ENCODE measurements around the gene DNAJC15. TPM values are rescaled to one million over a fixed set of nuclear protein-coding genes. Genes with fewer than 3 reads are reported as not detected.

DNAJC15 gene
- total RNA-seq, 2 donors from 2014 or later: 29.7 to 46.9 TPM

GRCh38 chr13:43133792-43134191, 110.4 kb downstream of the DNAJC15 start:
- Mint-ChIP-seq H3K36me3 (ENCODE audit: low read depth) (no peaks in the 10 kb centered on the region), H3K9me3 (no peaks in the 10 kb centered on the region), H3K27ac (no peak overlapping the region), H3K4me1 (peaks cover 26% of the 10 kb centered on the region), H3K27me3 (ENCODE audit: insufficient read depth) (no peaks in the 10 kb centered on the region), H3K4me3 (no peak overlapping the region)
- Histone ChIP-seq H3K27ac (ENCODE audit: low read depth, low read length) (no peak overlapping the region), H3K27me3 (ENCODE audit: control insufficient read depth, insufficient read depth, low read length, poor library complexity, severe bottlenecking) (no peaks in the 10 kb centered on the region), H3K9ac (ENCODE audit: extremely low read depth, low read length, poor library complexity, severe bottlenecking) (no peak overlapping the region), H3K4me3 (ENCODE audit: low read length) (no peak overlapping the region), H3K36me3 (ENCODE audit: control insufficient read depth, insufficient read depth, low read length) (no peaks in the 10 kb centered on the region), H3K9me3 (ENCODE audit: control insufficient read depth, low read length) (no peaks in the 10 kb centered on the region), H3K4me1 (ENCODE audit: control insufficient read depth, insufficient read depth, low read length) (no peaks in the 10 kb centered on the region)
- peak; percentile 66 for DNase-seq
- WGBS, 2 experiments (ENCODE audit: insufficient coverage in 1 of 2, insufficient read length in 1 of 2): 81 to 94% methylated on average over 3 to 4 of the region's 4 CpGs
- TF ChIP-seq, protein P1, sequence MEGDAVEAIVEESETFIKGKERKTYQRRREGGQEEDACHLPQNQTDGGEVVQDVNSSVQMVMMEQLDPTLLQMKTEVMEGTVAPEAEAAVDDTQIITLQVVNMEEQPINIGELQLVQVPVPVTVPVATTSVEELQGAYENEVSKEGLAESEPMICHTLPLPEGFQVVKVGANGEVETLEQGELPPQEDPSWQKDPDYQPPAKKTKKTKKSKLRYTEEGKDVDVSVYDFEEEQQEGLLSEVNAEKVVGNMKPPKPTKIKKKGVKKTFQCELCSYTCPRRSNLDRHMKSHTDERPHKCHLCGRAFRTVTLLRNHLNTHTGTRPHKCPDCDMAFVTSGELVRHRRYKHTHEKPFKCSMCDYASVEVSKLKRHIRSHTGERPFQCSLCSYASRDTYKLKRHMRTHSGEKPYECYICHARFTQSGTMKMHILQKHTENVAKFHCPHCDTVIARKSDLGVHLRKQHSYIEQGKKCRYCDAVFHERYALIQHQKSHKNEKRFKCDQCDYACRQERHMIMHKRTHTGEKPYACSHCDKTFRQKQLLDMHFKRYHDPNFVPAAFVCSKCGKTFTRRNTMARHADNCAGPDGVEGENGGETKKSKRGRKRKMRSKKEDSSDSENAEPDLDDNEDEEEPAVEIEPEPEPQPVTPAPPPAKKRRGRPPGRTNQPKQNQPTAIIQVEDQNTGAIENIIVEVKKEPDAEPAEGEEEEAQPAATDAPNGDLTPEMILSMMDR (conservative IDR thresholded peaks at IDR 0.05): no peak

DNA sequence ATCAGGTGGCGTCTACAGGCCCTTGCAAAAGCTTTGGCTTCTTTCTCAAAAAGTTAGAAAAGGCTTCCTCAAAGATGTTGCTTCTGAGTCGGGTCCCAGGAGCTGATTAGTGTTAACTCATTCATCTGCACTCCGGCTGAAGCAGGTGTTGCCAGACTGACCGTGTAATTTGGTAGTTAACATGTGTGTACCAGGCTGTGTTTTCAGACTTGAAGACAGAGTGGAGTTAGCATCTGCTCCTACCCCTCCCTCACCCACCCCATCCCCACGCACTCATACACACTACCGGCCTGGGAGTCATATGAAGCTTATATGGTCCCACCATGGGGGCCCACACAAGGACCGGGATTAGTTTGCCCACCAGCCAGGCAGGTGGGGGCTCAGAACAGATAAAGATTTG, 111.5 kb downstream of the DNAJC15 start:
- H3K27ac Mint-ChIP-seq: no peak overlapping the region
- Histone ChIP-seq H3K4me3 (ENCODE audit: low read length) (no peak overlapping the region), H3K4me1 (ENCODE audit: control insufficient read depth, insufficient read depth, low read length) (no peaks in the 10 kb centered on the region), H3K27me3 (ENCODE audit: control insufficient read depth, insufficient read depth, low read length, poor library complexity, severe bottlenecking) (no peaks in the 10 kb centered on the region), H3K27ac (ENCODE audit: low read depth, low read length) (no peak overlapping the region), H3K36me3 (ENCODE audit: control insufficient read depth, insufficient read depth, low read length) (no peaks in the 10 kb centered on the region), H3K9me3 (ENCODE audit: control insufficient read depth, low read length) (no peaks in the 10 kb centered on the region), H3K9ac (ENCODE audit: extremely low read depth, low read length, poor library complexity, severe bottlenecking) (no peak overlapping the region)
- TF ChIP-seq, protein P1 (conservative IDR thresholded peaks at IDR 0.05): no peak
- no peak overlapping the region for H3K4me3 Mint-ChIP-seq
- 90 to 93% methylated on average over 3 to 7 of the region's 7 CpGs for WGBS, 2 experiments (ENCODE audit: insufficient coverage in 1 of 2, insufficient read length in 1 of 2)
- DNase-seq: no peak
- no peaks in the 10 kb centered on the region for H3K27me3 Mint-ChIP-seq (ENCODE audit: insufficient read depth)
- H3K4me1 Mint-ChIP-seq: peaks cover 26% of the 10 kb centered on the region
- no peaks in the 10 kb centered on the region for H3K36me3 Mint-ChIP-seq (ENCODE audit: low read depth)
- H3K9me3 Mint-ChIP-seq: no peaks in the 10 kb centered on the region

- Mint-ChIP-seq H3K4me3 (no peak overlapping the region), H3K36me3 (ENCODE audit: low read depth) (no peaks in the 10 kb centered on the region), H3K27me3 (ENCODE audit: insufficient read depth) (no peaks in the 10 kb centered on the region), H3K9me3 (no peaks in the 10 kb centered on the region), H3K27ac (no peak overlapping the region), H3K4me1 (peaks cover 26% of the 10 kb centered on the region)
- TF ChIP-seq, protein P1 (conservative IDR thresholded peaks at IDR 0.05): no peak
- H3K9ac ChIP-seq (ENCODE audit: extremely low read depth, low read length, poor library complexity, severe bottlenecking): no peak overlapping the region
- no peaks in the 10 kb centered on the region for H3K9me3 ChIP-seq (ENCODE audit: control insufficient read depth, low read length)
- no peaks in the 10 kb centered on the region for H3K27me3 ChIP-seq (ENCODE audit: control insufficient read depth, insufficient read depth, low read length, poor library complexity, severe bottlenecking)
- no peak overlapping the region for H3K27ac ChIP-seq (ENCODE audit: low read depth, low read length)
- H3K4me3 ChIP-seq (ENCODE audit: low read length): no peak overlapping the region
- 80 to 94% methylated on average over 5 of the region's 5 CpGs for WGBS, 2 experiments (ENCODE audit: insufficient coverage in 1 of 2, insufficient read length in 1 of 2)
- no peak for DNase-seq
- H3K4me1 ChIP-seq (ENCODE audit: control insufficient read depth, insufficient read depth, low read length): no peaks in the 10 kb centered on the region
- H3K36me3 ChIP-seq (ENCODE audit: control insufficient read depth, insufficient read depth, low read length): no peaks in the 10 kb centered on the region
Measured at GRCh38 chr13:43135516-43135915, 112.1 kb downstream of the DNAJC15 start.

All from endodermal cell (in vitro differentiated cells).